ENCODE data around the gene USH2A. TPM values are rescaled to one million over a fixed set of nuclear protein-coding genes. Genes with fewer than 3 reads are reported as not detected.

USH2A gene
- total RNA-seq, 1 experiment from 2014 or later = not detected

DNA sequence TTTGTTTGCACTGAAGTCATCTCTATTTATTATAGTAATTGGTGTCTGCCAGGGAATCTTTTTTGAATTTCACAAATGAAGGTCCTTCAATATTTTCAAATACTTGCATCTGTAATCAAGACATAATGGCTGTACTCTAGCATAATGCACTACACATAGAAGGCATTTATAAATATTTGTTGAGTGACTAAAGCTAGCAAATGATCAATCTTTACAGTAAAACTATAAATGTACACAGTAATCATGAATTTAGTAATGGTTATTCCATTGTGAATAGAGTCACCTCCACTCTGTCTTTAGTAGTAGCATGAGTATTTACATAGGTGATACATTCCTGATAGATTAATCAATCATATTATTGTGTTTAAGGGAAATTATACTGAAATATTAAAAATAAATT, 119.6 kb downstream of the USH2A start:
- RAD21 ChIA-PET (ENCODE audit: low non-redundant PET in 1 of 2, low total read pairs in 2 of 2, uncharacterized antibody in 2 of 2, unreplicated experiment in 2 of 2) = no interaction called here
- no TSS peak for BruUV-seq (replicated peaks)
- H3K9me3 ChIP-seq (ENCODE audit: control insufficient read depth in 1 of 2, insufficient read depth in 1 of 2, low read depth in 1 of 2, low read length in 2 of 2) = no peaks in the 10 kb centered on the region
- no peak overlapping the region for H3K9ac ChIP-seq (ENCODE audit: low read length)
- POLR2A ChIA-PET = no interaction called here
- CTCF ChIA-PET = no interaction called here
- no peak overlapping the region for H3K27ac ChIP-seq (ENCODE audit: low read depth, low read length)
- intact Hi-C loops (cut with micrococcal nuclease) = no loop called here
- no peaks in the 10 kb centered on the region for H3K9me2 ChIP-seq (ENCODE audit: insufficient read depth)
- H3K4me3 ChIP-seq (replicated peaks in 1 of 2; ENCODE audit: low read depth in 1 of 2, low read length in 2 of 2) = no peak overlapping the region
- ATAC-seq = no peak
- H3K4me1 ChIP-seq (ENCODE audit: control insufficient read depth in 1 of 2, insufficient read depth in 2 of 2, low read length in 2 of 2) = no peaks in the 10 kb centered on the region
- H3K36me3 ChIP-seq (ENCODE audit: control insufficient read depth in 1 of 2, insufficient read depth in 2 of 2, low read length in 2 of 2) = no peaks in the 10 kb centered on the region
- no peaks in the 10 kb centered on the region for H4K20me1 ChIP-seq (ENCODE audit: insufficient read depth)
- no peaks in the 10 kb centered on the region for H3K79me2 ChIP-seq (ENCODE audit: insufficient read depth, low read length)
- no peaks in the 10 kb centered on the region for H3K27me3 ChIP-seq (ENCODE audit: insufficient read depth, low read length)
- no peak overlapping the region for H2AFZ ChIP-seq (ENCODE audit: low read depth, low read length, poor library complexity, severe bottlenecking)
- TF ChIP-seq SIN3A (IDR thresholded peaks at IDR 0.05; ENCODE audit: low read depth) (no peak), CEBPB (IDR thresholded peaks at IDR 0.05; ENCODE audit: low read depth) (no peak), ATF3 (IDR thresholded peaks at IDR 0.05) (no peak), JUND (IDR thresholded peaks at IDR 0.05) (no peak), SP1 (IDR thresholded peaks at IDR 0.05; ENCODE audit: low read depth) (no peak), EZH2phosphoT487 (IDR thresholded peaks at IDR 0.05; ENCODE audit: borderline replicate concordance) (no peak), ZNF274 (IDR thresholded peaks at IDR 0.05; ENCODE audit: low read depth, low read length) (no peak), ZBTB33 (IDR thresholded peaks at IDR 0.05; ENCODE audit: extremely low read depth, insufficient replicate concordance, low read length) (no peak), RAD21 (IDR thresholded peaks at IDR 0.05; ENCODE audit: low read depth) (no peak)
- TF ChIP-seq, protein P1, sequence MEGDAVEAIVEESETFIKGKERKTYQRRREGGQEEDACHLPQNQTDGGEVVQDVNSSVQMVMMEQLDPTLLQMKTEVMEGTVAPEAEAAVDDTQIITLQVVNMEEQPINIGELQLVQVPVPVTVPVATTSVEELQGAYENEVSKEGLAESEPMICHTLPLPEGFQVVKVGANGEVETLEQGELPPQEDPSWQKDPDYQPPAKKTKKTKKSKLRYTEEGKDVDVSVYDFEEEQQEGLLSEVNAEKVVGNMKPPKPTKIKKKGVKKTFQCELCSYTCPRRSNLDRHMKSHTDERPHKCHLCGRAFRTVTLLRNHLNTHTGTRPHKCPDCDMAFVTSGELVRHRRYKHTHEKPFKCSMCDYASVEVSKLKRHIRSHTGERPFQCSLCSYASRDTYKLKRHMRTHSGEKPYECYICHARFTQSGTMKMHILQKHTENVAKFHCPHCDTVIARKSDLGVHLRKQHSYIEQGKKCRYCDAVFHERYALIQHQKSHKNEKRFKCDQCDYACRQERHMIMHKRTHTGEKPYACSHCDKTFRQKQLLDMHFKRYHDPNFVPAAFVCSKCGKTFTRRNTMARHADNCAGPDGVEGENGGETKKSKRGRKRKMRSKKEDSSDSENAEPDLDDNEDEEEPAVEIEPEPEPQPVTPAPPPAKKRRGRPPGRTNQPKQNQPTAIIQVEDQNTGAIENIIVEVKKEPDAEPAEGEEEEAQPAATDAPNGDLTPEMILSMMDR (IDR thresholded peaks at IDR 0.05 in 2 of 3, conservative IDR thresholded peaks at IDR 0.05 in 1 of 3; ENCODE audit: borderline replicate concordance in 1 of 3, insufficient read depth in 1 of 3, low read depth in 2 of 3, low read length in 2 of 3) = no peak
- TF ChIP-seq, protein P2, sequence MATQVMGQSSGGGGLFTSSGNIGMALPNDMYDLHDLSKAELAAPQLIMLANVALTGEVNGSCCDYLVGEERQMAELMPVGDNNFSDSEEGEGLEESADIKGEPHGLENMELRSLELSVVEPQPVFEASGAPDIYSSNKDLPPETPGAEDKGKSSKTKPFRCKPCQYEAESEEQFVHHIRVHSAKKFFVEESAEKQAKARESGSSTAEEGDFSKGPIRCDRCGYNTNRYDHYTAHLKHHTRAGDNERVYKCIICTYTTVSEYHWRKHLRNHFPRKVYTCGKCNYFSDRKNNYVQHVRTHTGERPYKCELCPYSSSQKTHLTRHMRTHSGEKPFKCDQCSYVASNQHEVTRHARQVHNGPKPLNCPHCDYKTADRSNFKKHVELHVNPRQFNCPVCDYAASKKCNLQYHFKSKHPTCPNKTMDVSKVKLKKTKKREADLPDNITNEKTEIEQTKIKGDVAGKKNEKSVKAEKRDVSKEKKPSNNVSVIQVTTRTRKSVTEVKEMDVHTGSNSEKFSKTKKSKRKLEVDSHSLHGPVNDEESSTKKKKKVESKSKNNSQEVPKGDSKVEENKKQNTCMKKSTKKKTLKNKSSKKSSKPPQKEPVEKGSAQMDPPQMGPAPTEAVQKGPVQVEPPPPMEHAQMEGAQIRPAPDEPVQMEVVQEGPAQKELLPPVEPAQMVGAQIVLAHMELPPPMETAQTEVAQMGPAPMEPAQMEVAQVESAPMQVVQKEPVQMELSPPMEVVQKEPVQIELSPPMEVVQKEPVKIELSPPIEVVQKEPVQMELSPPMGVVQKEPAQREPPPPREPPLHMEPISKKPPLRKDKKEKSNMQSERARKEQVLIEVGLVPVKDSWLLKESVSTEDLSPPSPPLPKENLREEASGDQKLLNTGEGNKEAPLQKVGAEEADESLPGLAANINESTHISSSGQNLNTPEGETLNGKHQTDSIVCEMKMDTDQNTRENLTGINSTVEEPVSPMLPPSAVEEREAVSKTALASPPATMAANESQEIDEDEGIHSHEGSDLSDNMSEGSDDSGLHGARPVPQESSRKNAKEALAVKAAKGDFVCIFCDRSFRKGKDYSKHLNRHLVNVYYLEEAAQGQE (IDR thresholded peaks at IDR 0.05; ENCODE audit: low read depth) = no peak
- H3K4me2 ChIP-seq (ENCODE audit: low read length) = no peak overlapping the region
- DNase-seq (ENCODE audit: low read depth, low spot score) = no peak

Data from HCT116 (cell line).